GM21723 (cell line): ENCODE data around the gene EME2.
"Not testable (repeated sequence)": the region's sequence is repeated elsewhere in the genome, so short reads cannot be mapped to it uniquely, and the experiment has no call there.

ENCODE experiments used
- ATAC-seq: cut with Tn5 transposase; IDR thresholded peaks from one replicate; pipeline ENCODE4 v1.9.1; 2021; ENCODE audit warnings: mild to moderate bottlenecking, moderate library complexity; ENCODE audit not compliant: unreplicated experiment

EME2 gene

DNA sequence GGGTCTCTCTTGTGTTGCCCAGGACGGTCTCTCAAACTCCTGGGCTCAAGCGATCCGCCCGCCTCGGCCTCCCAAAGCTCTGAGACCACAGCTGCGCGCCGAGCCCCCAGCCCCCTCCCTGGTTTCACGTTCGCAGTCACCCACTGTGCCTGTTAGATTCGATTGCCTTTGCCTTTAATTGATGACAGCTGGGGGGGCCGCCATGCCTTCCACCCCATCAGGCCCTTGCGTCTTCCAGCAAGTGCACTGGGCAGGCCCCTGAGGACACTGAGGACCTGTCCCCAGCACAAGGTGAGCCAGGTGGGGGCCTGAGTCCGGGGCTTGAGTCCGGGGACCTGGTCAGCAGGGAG, 17.6 kb downstream of the EME2 start:
- no peak for ATAC-seq

DNA sequence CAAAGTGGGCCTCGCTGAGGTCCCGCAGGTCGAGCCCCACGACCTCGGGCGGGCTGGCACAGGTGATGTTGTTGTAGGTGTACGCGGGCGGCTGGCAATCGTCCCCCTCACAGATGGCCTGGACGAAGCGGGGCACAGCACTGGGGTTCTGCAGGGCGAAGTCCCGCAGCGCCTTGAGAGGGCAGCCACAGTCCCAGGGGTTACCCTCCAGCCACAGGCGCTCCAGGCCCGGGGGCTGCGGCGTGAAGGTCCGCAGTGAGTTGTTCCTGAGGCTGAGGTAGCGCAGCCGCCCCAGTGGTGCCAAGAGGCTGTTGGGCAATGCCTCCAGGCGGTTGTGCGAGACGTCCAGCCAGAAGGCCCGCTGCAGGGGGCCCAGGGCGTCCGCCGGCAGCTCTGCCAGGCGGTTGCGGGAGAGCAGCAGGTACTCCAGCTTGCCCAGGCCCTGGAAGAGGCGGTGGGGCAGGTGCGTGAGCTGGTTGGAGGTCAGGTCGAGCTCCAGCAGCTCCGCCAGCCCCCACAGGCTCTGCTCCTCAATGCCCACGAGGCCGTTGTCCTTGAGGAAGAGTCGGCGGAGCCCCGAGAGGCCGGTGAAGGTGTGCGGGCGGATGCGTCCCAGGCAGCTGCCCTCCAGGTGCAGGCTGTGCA, 18.1 kb downstream of the EME2 start:
- no peak for ATAC-seq

DNA sequence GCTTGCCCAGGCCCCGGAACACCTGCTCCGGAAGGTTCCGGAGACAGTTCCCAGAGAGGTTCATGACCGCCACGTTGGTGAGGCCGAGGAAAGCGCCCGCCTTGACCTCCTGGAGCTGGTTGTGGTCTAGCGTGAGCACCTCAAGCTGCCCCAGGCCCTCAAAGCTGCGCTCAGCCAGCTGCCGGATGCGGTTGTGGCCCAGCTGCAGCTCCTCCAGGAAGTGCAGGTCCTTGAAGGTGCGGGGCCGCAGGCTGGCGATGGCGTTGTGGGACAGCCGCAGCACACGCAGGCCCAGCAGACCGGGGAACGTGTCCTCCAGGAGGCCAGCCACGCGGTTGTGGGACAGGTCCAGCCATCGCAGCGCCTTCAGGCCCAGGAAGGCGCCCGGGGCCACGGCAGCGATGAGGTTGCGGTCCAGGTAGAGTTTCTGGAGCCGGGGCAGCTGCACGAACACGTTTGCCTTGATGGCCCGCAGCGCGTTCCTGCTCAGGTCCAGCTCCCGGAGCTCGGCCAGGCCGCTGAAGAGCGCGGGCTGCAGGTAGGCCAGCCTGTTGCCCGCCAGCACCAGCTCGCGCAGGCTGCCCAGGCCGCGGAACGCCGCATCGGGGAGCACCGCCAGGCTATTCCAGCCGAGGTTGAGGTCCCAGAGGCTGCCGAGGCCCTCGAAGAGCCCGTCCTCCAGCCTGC, 18.8 kb downstream of the EME2 start:
- ATAC-seq = no peak

DNA sequence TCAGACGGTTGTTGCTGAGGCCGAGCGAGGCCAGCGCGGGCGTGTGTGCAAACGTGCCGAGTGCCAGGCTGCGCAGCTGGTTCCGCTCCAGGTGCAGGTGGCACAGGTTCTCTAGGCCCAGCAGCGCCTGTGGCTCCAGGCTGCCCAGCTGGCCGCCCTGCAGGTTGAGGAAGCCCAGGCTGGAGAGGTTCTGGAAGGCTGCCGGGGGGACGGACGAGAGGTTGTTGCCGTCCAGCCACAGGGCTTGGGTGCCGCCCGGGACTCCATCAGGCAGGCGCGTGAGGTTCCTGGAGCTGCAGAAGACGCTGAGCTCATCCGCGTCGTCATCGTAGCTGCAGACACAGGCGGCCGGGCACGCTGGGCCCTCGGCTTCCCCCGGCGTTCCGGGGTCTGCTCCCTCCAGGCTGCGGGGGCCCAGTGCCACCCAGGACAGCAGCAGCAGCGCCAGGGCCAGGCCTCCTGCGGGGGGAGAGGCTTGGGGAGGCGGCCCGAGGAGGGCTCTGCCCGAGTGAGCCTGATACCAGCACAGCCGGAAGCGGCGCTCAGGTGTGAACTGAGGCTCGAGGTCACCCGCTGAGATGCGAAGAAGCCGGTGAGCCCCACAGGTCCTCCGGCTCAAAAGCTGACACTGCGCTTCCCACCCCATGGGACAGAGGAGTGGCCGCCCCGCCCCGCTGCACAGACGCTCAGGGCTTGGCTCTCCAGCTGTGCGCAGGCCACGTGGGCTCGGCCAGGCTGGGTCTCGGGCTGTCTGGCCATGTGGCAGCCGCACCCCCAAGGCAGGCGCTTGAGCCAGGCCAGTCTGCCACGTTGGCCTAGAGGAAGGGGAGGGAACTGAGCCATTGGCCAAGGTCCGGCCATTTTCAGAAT, 19.6 kb downstream of the EME2 start:
- no peak for ATAC-seq

DNA sequence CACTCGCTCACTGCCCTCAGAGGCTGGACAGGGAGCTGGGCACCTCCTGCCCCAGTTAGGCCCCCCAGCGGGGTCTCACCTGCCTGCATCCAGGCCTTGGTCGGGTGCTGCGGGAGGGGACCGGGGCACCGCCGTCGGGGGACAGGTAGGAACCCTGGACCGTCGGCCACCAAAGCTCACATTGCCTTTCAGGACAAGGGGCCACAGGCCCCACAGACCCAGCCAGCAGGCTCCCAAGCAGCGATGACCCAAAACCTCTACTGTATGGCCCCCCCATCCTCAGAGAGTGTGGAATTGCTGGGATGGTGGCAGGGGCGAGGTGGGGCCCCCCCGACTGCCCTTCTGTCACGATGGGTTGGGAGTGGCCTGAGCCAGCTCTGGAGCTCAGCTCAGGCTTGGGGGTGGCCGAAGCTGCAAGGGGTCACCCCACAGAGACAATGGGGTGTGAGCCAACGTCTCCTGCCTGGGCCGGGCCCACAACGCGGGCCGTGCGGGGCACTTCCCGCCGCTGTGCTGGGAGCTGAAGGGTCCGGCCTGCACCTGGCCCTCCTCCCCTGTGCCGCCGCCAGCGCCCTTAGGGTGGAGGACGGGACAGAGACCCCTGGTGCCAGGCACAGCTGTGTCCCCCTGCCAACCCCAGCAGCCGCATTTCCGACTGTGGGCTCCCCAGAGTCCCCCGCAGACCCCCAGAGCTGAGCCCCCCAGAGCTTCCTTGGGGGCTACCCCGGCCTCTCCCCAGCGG, 20.4 kb downstream of the EME2 start:
- no peak for ATAC-seq

DNA sequence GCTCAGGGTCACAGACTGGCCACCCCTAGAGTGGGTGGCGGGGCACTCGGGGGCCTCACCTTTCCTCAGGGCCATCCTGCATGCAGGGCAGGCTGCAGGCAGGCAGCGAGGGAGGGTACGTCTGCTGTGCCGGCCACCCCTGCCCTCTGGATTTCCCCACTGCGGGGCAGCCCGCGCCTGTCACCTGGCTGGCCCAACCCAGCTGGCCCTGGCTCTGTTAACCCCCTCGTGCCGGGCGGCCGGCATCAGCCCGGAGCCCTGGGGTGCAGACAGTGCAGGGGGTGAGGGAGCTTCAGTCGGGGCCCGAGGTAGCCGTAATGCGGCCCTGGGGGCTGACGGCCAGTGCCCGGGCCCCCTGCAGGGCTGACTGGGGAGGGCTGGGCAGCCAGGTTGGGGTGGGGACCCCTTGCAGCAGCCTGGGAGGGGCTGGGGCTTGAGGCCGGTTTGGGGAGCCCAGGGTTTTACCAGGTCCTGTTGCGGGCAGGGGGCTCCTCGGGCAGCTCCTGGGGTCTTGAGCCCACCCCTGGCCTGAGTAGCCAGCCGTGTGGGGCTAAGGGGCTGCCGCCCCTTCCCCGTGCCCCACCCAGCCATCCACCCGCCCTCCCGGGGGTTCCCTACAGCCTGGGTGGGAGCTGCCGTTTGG, 21.1 kb downstream of the EME2 start, which contains the start of gene IGFALS:
Gene IGFALS, minus strand, starts transcription at position 128 of the 643 bp plus-strand sequence. Its CDS starts 53 bp downstream, at position 75.
- ATAC-seq = no peak

DNA sequence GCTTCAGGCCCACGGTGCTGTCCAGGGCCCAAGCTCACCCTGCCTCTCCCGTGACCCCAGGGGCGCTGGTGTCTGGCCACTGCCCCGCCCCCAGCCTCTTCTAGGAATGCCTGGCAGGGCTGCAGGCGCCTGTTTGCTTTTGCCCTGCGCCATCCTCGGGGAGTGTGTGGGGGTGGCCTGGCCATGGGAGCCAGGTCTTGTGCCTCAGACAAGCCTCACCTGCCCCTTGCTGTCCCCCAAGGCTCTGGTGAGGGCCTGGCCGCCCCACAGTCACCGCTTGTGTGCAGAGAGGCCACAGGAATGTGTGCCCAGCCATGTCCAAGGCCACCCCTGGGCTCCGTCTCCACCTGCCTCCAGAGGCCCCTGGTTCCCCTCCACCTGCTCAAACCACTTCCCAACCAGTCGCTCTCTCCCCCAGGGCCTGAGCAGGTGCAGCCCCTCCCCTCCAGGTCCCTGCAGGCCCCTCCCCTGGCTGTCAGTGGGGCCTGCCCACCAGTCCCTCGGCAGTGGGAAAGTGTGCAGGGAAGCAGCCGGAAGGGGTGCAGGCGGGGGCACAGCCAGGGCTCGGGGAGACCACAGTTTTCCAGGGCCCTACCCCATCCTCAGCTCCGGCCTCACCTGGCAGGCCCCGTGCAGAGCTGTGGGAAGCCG, 21.7 kb downstream of the EME2 start:
- no peak for ATAC-seq

DNA sequence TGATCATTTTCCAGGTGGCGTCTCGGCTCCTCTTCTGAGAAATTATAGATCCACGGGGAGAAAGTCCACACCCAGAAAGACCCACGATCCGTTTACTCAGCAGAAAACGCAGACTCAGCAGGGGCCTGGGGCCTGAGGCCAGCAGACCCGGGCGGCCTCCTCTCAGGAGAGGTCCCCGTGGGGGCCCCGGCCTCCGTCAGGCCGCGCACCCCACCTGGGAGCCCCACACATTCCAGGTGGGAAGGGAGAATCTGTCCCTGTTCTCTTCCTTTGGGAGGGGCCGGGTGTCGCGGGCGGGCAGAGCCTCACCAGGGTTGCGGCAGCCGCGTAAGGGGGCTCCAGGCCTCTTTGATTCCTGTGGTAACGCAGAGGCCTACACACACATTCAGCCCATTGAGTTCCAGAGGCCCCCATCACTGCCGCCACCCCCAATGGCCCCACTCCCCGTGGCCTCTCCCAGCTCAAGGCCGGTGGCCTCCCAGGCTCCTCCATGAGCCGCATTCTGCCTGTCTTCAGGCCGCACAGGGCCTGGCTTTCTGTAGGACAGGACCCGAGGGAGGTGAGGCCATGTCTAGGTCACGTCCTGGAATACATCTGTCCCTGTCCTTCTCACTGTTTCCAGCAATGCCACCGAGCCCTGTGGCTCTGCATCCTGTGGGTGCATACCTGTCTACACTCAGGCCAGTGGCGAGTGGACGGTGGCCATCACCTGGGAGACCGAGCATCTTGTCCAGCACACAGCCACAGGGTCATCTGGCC, 22.5 kb downstream of the EME2 start:
- no peak for ATAC-seq

DNA sequence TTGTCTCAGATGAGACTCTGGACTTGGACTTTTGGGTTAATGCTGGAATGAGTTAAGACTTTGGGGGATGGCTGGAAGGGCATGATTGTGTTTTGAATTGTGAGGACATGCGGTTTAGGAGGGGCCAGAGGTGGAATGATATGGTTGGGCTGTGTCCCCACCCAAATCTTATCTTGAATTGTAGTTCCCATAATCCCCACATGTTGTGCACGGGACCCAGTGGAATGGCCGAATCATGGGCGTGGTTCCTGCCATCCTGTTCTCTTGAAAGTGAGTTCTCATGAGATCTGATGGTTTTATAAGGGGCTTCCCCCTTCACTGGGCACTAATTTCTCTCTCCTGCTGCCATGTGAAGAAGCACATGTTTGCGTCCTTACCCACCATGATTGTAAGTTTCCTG, 26.7 kb downstream of the EME2 start:
- ATAC-seq = not testable (repeated sequence)

DNA sequence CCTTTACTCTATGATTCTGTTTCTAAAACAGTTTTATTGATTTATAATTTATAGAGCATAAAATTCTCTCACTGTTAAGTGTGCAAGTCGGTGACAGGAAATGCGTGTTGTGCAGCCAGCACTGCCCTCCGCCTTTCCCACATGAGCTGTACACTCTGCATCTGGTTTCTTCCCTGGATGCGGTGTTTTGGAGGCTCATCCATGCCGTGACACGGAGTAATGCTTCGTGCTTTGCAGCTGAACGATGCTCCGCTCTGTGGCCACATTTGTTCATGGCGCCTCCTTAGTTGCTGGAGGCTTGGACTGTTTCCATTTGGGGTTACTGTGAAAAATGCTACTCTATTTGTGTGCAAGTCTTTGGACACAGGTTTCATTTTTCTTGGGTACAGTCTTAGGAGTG, 28.1 kb downstream of the EME2 start:
- no peak for ATAC-seq

DNA sequence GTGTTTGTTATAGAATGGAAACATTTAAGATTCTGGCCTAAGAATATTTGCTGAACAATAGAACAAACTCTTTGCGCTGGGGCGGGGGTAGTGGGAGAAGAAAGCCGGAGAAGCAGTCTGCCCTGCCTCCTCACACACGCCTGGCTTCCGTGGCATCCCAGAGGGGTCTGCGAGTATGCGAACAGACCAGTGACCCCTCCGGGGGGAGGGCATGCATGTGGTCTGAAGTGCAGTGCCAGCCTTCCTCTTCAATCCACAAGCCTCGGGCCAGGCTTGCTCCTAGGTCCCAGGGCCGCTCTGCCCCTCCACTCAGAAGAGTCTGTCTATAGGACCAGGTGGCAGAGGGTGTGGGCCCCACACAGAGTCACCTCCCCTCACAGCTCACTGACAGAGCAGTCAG, 35.0 kb downstream of the EME2 start:
- ATAC-seq = no peak

DNA sequence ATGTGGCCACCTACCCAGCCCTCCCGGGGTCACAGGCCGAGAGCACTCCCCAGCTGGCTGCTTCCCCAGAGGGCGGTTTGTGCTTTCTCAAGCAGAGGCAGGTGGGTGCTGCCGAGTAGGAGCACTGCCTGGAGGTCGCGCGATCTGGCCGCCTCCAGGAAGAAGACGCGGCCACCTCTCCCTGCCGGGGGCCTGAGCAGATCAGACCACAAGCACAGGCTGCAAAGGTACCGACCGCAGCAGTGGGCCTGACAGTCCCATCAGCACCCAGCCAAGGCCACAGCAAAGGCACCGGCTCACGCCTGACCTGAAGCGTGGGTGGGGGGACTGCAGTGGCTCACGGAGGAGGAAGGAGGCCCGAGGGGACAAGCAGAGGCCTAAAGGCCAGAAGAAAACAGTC, 36.1 kb downstream of the EME2 start:
- ATAC-seq = no peak

DNA sequence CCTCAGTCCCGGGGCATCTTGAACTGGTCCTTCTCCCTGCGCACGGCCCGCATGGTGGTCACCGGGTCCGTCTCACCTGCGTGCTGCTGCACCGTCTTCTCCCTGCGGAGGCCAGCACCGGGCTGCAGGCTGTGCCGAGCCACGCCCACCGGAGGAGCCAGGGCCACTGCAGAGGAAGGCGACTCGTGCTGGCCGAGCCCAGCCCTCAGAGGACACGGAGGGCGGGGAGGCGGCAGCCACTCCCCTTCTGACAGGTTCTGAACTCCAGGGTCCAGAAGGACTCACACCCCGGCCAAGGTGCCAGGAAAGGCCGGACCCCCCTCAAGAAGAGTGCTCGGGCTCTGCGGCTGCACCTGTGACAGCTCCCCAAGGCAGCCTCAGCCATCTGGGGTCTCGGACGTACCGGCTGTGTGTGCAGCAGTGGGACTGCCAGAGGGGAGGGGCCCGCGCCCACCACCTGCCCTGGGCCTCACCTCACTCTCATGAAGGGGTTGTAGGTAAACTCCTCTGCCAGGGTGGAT, 36.7 kb downstream of the EME2 start:
- ATAC-seq = no peak

DNA sequence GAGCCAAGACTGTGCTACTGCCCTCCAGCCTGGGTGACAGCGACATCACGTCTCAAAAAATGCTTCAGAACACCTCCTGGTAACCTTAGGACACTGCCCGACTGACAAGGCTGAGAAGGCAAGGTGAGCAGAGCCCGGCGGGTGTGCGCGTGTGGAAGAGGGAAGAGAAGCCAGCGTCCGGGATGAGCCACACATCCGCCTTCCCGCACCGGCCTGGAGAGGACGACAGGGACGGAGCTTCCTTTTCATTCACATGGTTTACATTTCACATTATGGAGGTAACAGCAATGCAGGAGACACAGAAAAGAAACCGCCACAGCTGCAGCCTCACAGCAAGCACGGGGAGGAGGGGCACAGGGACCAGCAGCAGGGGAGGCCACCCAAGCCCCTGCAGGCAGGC, 37.5 kb downstream of the EME2 start:
- no peak for ATAC-seq

DNA sequence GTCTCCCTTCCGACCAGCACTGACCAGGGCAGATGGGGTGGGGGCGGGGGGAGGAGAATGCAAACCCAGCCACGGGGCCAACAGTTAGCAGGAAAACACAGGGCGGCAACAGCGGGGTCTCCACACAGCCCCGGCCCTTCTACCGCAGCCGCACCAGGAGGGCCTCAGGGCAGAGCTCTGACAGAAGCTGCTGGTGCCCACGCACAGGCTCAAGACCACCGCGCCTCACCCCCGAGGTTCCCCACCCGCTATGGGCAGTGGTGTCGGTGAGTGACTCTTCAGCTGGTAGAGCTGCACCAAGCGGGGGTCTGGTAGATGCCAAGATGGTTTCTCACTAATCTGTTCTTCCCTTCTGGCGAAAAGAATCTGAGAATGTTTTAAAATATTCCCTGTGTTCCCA, 37.9 kb downstream of the EME2 start:
- no peak for ATAC-seq

DNA sequence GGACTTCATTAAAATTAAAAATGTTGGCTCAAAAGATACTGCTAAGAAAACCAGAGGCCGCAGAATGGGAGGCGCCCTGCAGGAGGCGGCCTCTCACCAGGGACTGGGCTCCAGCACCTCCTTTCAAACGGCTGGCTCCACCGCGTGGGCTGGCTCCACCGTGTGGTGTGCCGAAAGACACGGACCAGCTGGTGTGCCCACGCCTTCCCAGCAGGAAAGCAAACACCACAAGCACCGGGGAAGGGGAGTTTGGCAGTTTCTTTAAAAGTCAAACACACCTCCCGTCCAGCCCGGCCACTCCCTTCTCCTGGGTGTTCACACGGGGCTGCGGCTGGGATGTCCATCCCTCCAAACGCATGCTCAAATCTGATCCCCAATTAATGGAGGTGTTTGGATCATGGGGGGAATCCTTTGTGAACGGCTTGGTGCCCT, 40.1 kb downstream of the EME2 start:
- no peak for ATAC-seq

DNA sequence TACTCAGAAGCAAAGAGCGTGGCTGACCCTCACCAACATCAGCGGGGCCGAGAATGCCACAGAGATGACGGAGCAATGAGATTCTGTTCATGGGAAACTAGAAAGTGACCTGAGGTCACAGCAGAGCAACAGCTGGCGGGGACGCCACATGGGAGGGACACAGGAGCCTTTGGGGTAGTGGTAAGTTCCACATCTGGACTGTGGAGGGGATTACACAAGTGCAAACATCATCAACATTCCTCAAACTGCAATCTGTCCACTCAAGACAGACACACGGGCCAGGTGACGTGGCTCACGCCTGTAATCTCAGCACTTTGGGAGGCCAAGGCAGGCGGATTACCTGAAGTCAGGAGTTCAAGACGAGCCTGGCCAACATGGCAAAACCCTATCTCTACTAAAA, 42.9 kb downstream of the EME2 start:
- ATAC-seq = no peak

DNA sequence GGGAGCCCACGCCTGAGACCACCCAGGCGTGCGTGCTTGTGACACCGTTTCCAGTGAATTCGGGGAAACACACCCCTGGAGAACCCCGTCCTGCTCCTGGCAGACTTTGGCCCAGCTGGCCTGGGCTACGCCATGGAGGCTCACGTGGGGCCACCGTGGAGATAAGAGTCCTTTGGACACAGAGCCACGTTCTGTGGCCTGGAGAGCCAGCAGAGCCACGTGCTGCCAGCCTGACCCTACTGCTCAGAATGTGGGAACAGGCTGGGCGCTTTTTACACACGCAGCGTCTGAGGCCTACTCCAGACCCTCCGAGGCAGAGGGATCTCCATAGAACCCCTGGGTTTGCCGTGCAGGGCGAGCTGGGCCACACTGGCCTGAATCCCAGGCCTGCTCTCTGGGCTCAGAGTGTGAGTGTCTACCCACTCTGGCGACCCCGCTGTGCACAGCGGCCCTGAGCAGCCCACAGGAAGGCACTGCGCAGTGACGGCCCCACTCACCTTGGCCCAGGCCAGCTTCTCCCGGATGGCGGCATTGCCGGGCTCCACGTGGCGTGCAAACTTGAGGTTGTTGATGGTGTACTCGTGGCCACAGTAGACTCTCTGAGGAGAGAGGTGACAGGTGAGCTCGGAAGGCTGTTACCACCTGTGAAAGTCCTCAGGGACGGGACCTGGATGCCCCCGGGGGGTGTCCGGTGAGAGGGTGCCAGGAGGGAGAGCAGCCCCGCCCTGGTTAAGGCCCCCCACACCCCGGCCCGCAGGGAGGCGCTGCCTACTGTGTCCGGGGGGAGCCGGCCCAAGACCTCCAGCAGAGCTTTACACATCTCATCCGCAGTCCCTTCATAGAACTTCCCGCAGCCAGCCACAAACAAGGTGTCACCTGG, 44.0 kb downstream of the EME2 start:
- ATAC-seq = no peak
